Astrocyte (in vitro differentiated cells and primary cell): ENCODE data around the gene TIGD7.

Experiments
- EZH2 ChIP-seq: IDR thresholded peaks from 2 replicates; pipeline ENCODE4 v1.6.1; 2012; ENCODE audit warnings: mild to moderate bottlenecking, low read length, inconsistent platforms; ENCODE audit not compliant: insufficient read depth
- TF ChIP-seq, protein P1 (sequence below): IDR thresholded peaks from 2 replicates; pipeline ENCODE4 v1.5.1; 2011; ENCODE audit warnings: low read depth, mild to moderate bottlenecking, inconsistent platforms, low read length, moderate library complexity; ENCODE audit not compliant: insufficient read depth

DNA sequence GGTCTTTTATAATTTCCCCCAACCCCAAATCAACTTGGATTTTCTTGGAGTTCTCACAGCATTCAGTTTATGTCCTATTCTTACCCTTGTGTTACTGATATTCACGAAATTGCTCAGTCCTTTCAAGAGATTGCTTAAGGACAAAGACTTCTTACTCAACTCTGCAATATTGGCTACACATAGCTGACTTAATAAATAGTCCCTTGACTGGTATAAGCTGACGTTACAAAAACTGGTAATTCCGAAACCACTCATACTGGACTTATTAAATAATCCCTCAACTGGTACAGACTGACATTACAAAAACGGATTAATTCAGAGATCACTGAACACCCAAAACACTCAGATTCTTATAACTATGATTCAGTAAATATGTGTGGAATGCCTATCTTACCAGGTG, 860 bp downstream of the TIGD7 start:
- TF ChIP-seq, protein P1, sequence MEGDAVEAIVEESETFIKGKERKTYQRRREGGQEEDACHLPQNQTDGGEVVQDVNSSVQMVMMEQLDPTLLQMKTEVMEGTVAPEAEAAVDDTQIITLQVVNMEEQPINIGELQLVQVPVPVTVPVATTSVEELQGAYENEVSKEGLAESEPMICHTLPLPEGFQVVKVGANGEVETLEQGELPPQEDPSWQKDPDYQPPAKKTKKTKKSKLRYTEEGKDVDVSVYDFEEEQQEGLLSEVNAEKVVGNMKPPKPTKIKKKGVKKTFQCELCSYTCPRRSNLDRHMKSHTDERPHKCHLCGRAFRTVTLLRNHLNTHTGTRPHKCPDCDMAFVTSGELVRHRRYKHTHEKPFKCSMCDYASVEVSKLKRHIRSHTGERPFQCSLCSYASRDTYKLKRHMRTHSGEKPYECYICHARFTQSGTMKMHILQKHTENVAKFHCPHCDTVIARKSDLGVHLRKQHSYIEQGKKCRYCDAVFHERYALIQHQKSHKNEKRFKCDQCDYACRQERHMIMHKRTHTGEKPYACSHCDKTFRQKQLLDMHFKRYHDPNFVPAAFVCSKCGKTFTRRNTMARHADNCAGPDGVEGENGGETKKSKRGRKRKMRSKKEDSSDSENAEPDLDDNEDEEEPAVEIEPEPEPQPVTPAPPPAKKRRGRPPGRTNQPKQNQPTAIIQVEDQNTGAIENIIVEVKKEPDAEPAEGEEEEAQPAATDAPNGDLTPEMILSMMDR: no peak
- no peak for TF ChIP-seq EZH2
